Measurements from ENCODE around the gene PARP12.

Gene PARP12

DNA sequence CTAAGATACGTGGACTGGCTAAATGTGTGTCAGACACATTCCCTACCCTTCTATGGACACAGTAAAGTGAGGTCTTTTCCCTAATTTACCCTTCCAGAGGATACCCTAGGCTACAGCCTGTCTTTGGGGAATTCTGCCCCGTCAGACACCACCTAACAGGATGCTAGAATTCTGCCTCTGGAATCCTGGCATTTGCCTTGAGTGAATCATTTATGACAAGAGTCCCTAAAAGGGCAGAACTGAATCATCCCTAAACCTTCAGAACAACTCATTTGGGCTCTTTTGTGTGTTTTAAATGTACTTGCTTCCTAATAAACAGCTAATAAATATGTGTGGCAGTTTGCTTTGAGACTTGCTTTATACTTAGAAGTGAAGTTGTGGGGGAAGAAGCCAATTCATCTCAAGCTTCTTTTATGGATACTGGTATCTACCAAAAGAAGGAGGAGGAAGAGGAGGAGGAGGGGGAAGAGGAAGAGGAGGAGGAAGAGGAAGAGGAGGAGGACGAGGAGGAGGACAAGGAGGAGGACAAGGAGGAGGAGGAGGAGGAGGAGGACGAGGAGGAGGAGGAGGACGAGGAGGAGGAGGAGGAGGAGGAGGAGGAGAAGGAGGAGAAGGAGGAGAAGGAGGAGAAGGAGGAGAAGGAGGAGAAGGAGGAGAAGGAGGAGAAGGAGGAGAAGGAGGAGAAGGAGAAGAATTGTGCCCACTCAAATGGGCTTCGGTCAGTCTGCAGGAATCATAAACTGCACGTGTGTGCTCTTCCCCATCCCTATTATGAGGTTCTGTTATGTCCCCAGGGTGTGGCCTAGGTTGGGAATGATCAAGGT, 27.1 kb downstream of the PARP12 start:
- no peak for DNase-seq (ENCODE audit: low read depth)

GRCh38 chr7:140034421-140034820, 28.3 kb downstream of the PARP12 start:
- no peak for DNase-seq (ENCODE audit: low read depth)

GRCh38 chr7:140033779-140034363, 28.9 kb downstream of the PARP12 start:
- no peak for DNase-seq (ENCODE audit: low read depth)

GRCh38 chr7:140033036-140033435, 29.7 kb downstream of the PARP12 start:
- no peak for DNase-seq (ENCODE audit: low read depth)

- DNase-seq (ENCODE audit: low read depth), result no peak
Observed at GRCh38 chr7:140031364-140031763, 31.4 kb downstream of the PARP12 start.

DNA sequence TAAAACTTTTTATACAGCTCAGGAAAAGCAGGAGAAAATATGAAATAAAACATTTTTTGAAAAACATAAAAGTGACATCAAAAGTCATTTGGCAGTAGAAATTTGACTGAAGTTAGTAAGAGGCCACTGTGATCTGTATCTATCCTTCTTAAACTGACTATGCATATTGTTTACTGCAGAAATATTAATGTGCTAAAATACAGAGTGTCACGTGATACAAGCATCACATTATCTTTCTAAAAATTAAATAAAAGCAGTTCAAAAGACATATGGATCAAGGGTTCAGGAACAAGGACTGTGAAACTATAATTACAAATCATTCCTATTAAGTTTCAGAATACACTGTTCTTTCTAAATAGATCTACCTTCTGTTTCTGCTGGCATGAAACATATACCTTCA, 33.7 kb downstream of the PARP12 start:
- DNase-seq (ENCODE audit: low read depth), result no peak

GRCh38 chr7:140028311-140028710, 34.4 kb downstream of the PARP12 start:
- DNase-seq (ENCODE audit: low read depth), result no peak

- DNase-seq (ENCODE audit: low read depth), result no peak
Observed at GRCh38 chr7:140027858-140028257, 34.9 kb downstream of the PARP12 start.

- no peak for DNase-seq (ENCODE audit: low read depth)
Observed at GRCh38 chr7:140026935-140027334, 35.8 kb downstream of the PARP12 start.

DNA sequence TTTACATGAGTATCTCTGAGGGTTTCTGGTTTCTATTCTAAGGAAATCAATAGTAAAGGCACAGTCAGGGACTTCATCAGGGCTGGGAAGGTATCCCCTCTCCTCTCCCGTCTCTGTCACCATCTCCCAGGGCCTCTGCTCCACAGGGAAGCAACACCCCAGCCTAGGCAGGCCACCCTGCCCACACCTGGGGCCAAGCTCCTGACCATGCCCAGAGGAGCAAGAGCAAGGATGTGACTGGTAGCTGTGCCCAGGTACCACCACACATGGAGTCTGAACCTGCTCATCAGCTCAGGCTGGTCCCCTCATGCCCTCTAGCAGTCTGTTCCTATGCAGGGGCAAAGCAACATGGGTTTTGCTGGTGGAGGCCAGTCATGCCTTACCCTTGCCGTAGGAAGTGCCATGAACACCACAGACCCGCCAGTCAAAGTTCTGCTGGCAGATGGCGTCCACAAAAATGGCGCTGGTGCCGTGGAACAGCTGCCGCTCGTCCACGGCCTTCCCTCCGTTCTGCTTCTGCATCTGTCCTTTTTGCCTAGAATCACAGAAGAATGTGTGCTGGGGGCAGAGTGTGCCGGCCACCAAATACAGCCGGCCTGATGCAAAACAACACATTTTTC, 36.8 kb downstream of the PARP12 start:
- DNase-seq (ENCODE audit: low read depth), result no peak

DNA sequence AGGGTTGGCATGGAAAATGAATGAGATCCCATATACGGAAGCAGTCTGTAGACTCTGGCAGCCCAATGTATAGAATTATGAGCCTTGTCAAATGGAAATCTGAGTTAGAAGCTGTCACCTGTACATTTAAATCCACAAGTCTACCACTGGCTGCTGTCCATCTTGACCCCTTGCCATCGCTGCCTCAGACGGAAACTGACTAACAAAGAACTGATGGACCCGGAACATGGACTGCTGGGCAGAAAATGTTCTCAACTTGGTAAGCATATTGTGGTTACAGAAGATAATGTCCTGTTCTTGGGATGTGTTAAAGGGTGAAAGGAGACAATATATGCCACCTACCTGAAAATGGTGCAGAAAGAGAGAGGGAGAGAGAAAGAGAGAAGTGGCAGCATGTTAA, 37.5 kb downstream of the PARP12 start:
- no peak for DNase-seq (ENCODE audit: low read depth)

GRCh38 chr7:140024585-140024984, 38.2 kb downstream of the PARP12 start:
- DNase-seq (ENCODE audit: low read depth), result no peak

DNA sequence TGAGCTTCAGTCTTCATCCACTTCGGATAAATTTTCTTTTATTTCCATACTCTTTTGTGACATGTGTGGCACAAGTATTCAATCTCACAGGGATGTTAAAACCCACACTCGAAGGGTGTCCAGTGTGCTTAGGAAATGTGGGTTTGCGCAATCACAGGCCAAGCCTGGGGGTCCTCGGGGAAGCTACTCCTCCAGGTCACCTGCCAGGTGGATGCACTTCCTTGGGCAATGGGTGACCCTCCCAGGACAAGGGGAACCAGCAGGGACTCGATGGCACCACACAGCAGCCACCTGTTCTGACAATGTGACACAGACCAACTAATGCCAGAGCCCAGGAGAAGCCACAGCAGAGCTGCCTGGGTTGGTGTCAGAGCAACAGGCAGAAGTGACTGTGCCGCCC, 39.0 kb downstream of the PARP12 start:
- no peak for DNase-seq (ENCODE audit: low read depth)

DNA sequence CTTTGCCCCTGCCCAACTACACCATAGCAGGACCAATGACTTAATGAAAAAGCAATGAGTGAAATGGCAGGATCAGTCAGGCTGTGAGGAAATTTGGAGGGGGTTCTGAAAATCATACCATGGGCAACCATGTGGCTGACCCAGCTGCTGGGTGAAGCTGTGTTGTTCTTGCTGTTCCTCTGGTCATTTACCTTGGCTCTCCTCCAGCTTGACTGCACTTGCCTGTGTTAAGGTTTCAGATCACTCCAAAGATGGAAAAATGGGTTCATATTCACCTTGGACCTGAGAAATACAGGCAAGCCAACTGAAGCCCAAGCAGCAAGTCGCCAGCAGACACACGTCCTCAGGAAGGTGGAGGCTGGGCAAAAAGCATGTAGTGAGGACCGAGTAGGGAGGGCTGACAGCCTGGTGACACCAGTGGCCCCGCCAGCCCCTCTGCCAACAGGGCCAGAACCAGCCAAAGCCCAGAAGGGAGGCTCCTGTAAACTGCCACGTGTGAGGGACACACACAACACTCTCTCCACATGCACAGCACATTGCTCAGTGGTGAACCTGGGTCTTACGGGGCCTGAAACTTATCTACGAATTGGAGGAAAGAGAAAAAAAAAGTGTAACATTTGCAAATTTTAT, 40.1 kb downstream of the PARP12 start:
- DNase-seq (ENCODE audit: low read depth), result no peak

DNA sequence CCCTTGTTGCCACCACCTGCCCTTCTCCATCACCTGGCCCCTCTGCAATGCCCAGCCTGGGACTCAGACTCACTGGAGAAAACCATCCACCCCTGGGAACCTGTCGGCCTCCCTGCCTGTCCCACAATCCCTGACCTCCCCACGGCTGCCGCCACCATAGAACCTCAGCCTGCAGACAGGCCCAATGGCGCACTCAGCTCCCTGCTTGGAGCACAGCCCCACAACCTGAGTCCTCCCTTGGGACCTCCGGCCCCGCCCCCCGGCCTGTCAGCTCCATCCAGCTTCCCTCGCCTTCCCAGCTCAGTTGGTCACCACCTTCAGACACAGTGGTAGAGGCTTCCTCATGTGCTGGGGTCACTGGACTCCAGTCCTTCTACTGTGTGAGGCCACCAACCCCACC, 41.1 kb downstream of the PARP12 start:
- DNase-seq (ENCODE audit: low read depth), result no peak

GRCh38 chr7:140019606-140020005, 43.1 kb downstream of the PARP12 start:
- no peak for DNase-seq (ENCODE audit: low read depth)

- DNase-seq (ENCODE audit: low read depth), result no peak
Observed at GRCh38 chr7:140019172-140019571, 43.6 kb downstream of the PARP12 start.

GRCh38 chr7:140018125-140019043, 44.4 kb downstream of the PARP12 start:
- no peak for DNase-seq (ENCODE audit: low read depth)

DNA sequence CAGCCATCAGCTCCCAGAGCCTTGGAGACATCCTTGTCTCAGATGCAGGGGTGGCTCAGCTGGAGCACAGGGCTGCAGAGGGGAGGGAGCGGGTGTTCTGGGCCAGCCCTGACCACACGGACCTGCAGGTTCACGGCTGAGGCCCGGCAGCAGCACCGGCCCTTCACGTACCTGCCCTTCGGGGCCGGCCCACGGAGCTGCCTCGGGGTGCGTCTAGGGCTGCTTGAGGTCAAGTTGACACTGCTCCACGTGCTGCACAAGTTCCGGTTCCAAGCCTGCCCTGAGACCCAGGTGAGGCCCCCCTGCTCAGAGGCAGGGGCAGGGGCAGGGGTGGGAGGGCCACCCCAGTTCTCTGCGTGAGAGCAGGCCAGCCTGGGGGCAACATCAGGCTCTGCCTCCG, 45.2 kb downstream of the PARP12 start:
- DNase-seq (ENCODE audit: low read depth), result no peak

DNA sequence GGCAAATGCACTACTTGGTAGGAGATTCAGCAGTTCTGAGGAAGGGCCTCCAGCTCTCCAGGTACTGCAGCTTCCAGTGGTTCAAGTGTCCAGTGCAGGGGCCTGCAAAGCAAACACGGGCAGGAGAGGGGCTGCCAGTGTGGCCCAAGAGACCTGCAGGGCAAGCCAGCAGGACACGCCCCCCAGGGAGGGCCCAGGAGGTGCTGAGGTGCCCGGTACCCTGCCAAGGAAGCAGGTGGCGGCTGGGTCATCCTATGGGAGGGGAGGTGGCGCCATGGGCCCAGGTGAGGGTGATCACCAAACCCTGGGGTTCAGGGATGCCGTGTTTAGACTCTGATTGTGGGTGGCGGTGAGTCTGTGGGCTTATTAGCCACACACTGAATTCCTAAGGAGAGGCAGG, 45.7 kb downstream of the PARP12 start:
- DNase-seq (ENCODE audit: low read depth), result no peak

DNA sequence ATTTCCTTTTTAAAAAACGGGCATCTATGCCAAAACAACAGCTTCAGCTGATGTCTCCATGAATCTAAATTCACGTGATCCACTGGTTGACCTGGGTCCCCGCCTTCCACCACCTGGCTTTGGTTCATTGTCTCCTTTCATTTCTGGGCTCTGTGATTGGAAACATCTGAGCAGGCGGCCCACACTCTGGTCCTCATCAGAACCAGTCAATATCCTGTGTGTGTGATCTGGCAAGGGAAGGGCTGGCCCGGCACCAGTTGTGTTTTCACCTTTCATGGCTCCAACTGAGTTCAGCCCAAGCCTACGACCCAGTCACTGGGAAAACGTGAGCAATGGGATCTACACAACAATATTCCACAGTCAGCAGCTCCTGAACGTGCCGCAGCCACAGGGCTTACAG, 46.2 kb downstream of the PARP12 start:
- no peak for DNase-seq (ENCODE audit: low read depth)

- DNase-seq (ENCODE audit: low read depth), result no peak
Observed at GRCh38 chr7:140015471-140015970, 47.2 kb downstream of the PARP12 start.

All from stimulated activated CD8-positive, alpha-beta memory T cell treated with anti-CD3 and anti-CD28 coated beads, Interleukin-12 subunit alpha, Interleukin-12 subunit beta, amount 100 ng/mL, for 4 hours (primary cell).